Globus pallidus (tissue), 1 donor: ENCODE measurements around the gene ELFN1.

Experiments used
- DNase-seq: peaks from one replicate; pipeline ENCODE4 v3.0.0-alpha.2; 2015; ENCODE audit warnings: low spot score

The ELFN1 gene

GRCh38 chr7:1669954-1670893 lies at the start of gene ELFN1:
Gene ELFN1 (plus strand): TSS chr7:1670277. CDS start chr7:1744597, 74,320 bp downstream.
- no peak for DNase-seq

GRCh38 chr7:1620835-1621234 lies 49.2 kb upstream of the ELFN1 start:
- DNase-seq: no peak

- DNase-seq: no peak
Observed at GRCh38 chr7:1621718-1622117, 48.4 kb upstream of the ELFN1 start.

GRCh38 chr7:1622441-1622840 lies 47.6 kb upstream of the ELFN1 start:
- no peak for DNase-seq

- no peak for DNase-seq
Observed at GRCh38 chr7:1623810-1624209, 46.3 kb upstream of the ELFN1 start.

GRCh38 chr7:1624999-1625927 lies 44.8 kb upstream of the ELFN1 start:
- DNase-seq: no peak

GRCh38 chr7:1626769-1627168 lies 43.3 kb upstream of the ELFN1 start:
- no peak for DNase-seq

- DNase-seq: no peak
Observed at GRCh38 chr7:1630700-1631336, 39.3 kb upstream of the ELFN1 start.

- no peak for DNase-seq
Observed at GRCh38 chr7:1631678-1632077, 38.4 kb upstream of the ELFN1 start.

GRCh38 chr7:1632506-1632905 lies 37.6 kb upstream of the ELFN1 start:
- no peak for DNase-seq

- DNase-seq: no peak
Observed at GRCh38 chr7:1632916-1633785, 36.9 kb upstream of the ELFN1 start.

GRCh38 chr7:1635401-1635800 lies 34.7 kb upstream of the ELFN1 start:
- DNase-seq: no peak

- DNase-seq: no peak
Observed at GRCh38 chr7:1637155-1637554, 32.9 kb upstream of the ELFN1 start.

- DNase-seq: no peak
Observed at GRCh38 chr7:1638215-1638661, 31.8 kb upstream of the ELFN1 start.

- DNase-seq: no peak
Observed at GRCh38 chr7:1639071-1639470, 31.0 kb upstream of the ELFN1 start.

- DNase-seq: no peak
Observed at GRCh38 chr7:1639532-1640175, 30.4 kb upstream of the ELFN1 start.

- no peak for DNase-seq
Observed at GRCh38 chr7:1640376-1641172, 29.5 kb upstream of the ELFN1 start.

- DNase-seq: no peak
Observed at GRCh38 chr7:1641173-1641572, 28.9 kb upstream of the ELFN1 start.

GRCh38 chr7:1641661-1642260 lies 28.3 kb upstream of the ELFN1 start:
- DNase-seq: no peak
